Panc1 (cell line): ENCODE data around the gene CX3CL1.

Source experiments
- POLR2AphosphoS5 ChIP-seq: IDR thresholded peaks from 2 replicates; pipeline ENCODE4 v1.6.1; 2012; ENCODE audit warnings: mild to moderate bottlenecking, low read depth, low read length, moderate library complexity
- SIN3A ChIP-seq: IDR thresholded peaks from 2 replicates; pipeline ENCODE4 v1.6.1; 2012; ENCODE audit warnings: low read depth, mild to moderate bottlenecking, low read length, moderate library complexity, borderline replicate concordance; ENCODE audit not compliant: insufficient read depth
- TCF7L2 ChIP-seq: IDR thresholded peaks from 2 replicates; pipeline ENCODE4 v1.6.1; 2011; ENCODE audit warnings: mild to moderate bottlenecking, low read depth, low read length, inconsistent platforms
- TF ChIP-seq, protein P1 (sequence below): fragments of 450-650 bp; IDR thresholded peaks from 2 replicates; pipeline ENCODE4 v1.5.1; 2017; ENCODE audit warnings: mild to moderate bottlenecking
- TF ChIP-seq, protein P2 (sequence below), 2 experiments: IDR thresholded peaks; 2 replicates each; pipeline ENCODE4 v1.6.1; 2011 to 2012; ENCODE audit warnings: low read depth in 2 of 2, control low read depth in 1 of 2, low read length in 1 of 2, mild to moderate bottlenecking in 1 of 2, moderate library complexity in 1 of 2; ENCODE audit not compliant: insufficient read depth in 1 of 2

DNA sequence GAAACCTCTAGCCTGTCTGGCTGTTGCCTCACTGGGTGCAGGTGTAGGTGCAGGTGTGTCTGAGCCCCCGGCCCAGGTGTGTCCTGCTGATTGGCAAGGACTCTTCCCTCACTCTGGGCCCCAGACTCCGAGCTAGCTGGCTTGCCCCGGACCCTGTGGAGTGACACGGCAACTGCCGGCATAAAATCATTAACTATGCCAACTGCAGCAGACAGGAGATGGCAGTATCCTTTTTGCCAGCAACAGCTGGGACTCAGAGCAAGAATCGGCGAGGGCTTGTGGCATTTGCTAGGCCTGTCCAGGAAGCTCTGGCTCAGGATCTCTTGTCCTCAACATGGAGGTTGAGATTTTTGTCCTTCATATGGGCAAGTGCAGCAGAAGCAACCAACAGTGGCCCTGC is 54.1 kb downstream of the CX3CL1 start:
- TF ChIP-seq, protein P1, sequence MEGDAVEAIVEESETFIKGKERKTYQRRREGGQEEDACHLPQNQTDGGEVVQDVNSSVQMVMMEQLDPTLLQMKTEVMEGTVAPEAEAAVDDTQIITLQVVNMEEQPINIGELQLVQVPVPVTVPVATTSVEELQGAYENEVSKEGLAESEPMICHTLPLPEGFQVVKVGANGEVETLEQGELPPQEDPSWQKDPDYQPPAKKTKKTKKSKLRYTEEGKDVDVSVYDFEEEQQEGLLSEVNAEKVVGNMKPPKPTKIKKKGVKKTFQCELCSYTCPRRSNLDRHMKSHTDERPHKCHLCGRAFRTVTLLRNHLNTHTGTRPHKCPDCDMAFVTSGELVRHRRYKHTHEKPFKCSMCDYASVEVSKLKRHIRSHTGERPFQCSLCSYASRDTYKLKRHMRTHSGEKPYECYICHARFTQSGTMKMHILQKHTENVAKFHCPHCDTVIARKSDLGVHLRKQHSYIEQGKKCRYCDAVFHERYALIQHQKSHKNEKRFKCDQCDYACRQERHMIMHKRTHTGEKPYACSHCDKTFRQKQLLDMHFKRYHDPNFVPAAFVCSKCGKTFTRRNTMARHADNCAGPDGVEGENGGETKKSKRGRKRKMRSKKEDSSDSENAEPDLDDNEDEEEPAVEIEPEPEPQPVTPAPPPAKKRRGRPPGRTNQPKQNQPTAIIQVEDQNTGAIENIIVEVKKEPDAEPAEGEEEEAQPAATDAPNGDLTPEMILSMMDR, result no peak
- TF ChIP-seq, protein P2, sequence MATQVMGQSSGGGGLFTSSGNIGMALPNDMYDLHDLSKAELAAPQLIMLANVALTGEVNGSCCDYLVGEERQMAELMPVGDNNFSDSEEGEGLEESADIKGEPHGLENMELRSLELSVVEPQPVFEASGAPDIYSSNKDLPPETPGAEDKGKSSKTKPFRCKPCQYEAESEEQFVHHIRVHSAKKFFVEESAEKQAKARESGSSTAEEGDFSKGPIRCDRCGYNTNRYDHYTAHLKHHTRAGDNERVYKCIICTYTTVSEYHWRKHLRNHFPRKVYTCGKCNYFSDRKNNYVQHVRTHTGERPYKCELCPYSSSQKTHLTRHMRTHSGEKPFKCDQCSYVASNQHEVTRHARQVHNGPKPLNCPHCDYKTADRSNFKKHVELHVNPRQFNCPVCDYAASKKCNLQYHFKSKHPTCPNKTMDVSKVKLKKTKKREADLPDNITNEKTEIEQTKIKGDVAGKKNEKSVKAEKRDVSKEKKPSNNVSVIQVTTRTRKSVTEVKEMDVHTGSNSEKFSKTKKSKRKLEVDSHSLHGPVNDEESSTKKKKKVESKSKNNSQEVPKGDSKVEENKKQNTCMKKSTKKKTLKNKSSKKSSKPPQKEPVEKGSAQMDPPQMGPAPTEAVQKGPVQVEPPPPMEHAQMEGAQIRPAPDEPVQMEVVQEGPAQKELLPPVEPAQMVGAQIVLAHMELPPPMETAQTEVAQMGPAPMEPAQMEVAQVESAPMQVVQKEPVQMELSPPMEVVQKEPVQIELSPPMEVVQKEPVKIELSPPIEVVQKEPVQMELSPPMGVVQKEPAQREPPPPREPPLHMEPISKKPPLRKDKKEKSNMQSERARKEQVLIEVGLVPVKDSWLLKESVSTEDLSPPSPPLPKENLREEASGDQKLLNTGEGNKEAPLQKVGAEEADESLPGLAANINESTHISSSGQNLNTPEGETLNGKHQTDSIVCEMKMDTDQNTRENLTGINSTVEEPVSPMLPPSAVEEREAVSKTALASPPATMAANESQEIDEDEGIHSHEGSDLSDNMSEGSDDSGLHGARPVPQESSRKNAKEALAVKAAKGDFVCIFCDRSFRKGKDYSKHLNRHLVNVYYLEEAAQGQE (IDR thresholded peaks at IDR 0.05; ENCODE audit: insufficient read depth in 1 of 2, low read depth in 2 of 2, low read length in 1 of 2), result no peak
- no peak for TF ChIP-seq TCF7L2
- TF ChIP-seq SIN3A, result no peak
- no peak for TF ChIP-seq POLR2AphosphoS5
